Astrocyte of the hippocampus (primary cell): ENCODE measurements around the gene PEX1.
"Not testable (repeated sequence)": the region's sequence is repeated elsewhere in the genome, so short reads cannot be mapped to it uniquely, and the experiment has no call there.

ENCODE experiments used
- DNase-seq: peaks from one replicate; pipeline ENCODE4 v3.0.0; 2011; ENCODE audit warnings: low read depth, low spot score

The PEX1 gene

GRCh38 chr7:92504563-92504962 lies 23.8 kb downstream of the PEX1 start:
- no peak for DNase-seq

- DNase-seq = no peak
These were observed 24.6 kb downstream of the PEX1 start for GRCh38 chr7:92503767-92504166.

- DNase-seq = no peak
These were observed 29.8 kb downstream of the PEX1 start for GRCh38 chr7:92498557-92498956.

GRCh38 chr7:92496876-92497275 lies 31.4 kb downstream of the PEX1 start:
- DNase-seq = peak; percentile 27

- DNase-seq = peak; percentile 44
These were observed 38.7 kb downstream of the PEX1 start for GRCh38 chr7:92489634-92490033.

- DNase-seq = no peak
These were observed 40.5 kb downstream of the PEX1 start for GRCh38 chr7:92487804-92488203.

GRCh38 chr7:92485974-92486373 lies 42.3 kb downstream of the PEX1 start:
- no peak for DNase-seq

- DNase-seq = no peak
These were observed 42.9 kb downstream of the PEX1 start for GRCh38 chr7:92485267-92485892.

- DNase-seq = not testable (repeated sequence)
These were observed 44.1 kb downstream of the PEX1 start for GRCh38 chr7:92484226-92484625.

GRCh38 chr7:92483624-92484023 lies 44.7 kb downstream of the PEX1 start:
- not testable (repeated sequence) for DNase-seq

GRCh38 chr7:92479146-92479545 lies 49.2 kb downstream of the PEX1 start:
- not testable (repeated sequence) for DNase-seq

- DNase-seq = no peak
These were observed 49.6 kb downstream of the PEX1 start for GRCh38 chr7:92478711-92479110.

- no peak for DNase-seq
These were observed 50.2 kb downstream of the PEX1 start for GRCh38 chr7:92478095-92478494.

- not testable (repeated sequence) for DNase-seq
These were observed 50.6 kb downstream of the PEX1 start, which contains the start of gene ERVW-1 for GRCh38 chr7:92477681-92478080. ERVW-1 (minus strand) TSS chr7:92477946; CDS start chr7:92470381, 7,565 bp downstream.

- DNase-seq = not testable (repeated sequence)
These were observed 52.3 kb downstream of the PEX1 start for GRCh38 chr7:92475851-92476590.

- not testable (repeated sequence) for DNase-seq
These were observed 53.0 kb downstream of the PEX1 start for GRCh38 chr7:92475261-92475770.

- DNase-seq = not testable (repeated sequence)
These were observed 54.3 kb downstream of the PEX1 start for GRCh38 chr7:92473989-92474388.

- DNase-seq = not testable (repeated sequence)
These were observed 59.7 kb downstream of the PEX1 start for GRCh38 chr7:92468589-92468988.

GRCh38 chr7:92466682-92467081 lies 61.6 kb downstream of the PEX1 start:
- DNase-seq = no peak

GRCh38 chr7:92464515-92464914 lies 63.8 kb downstream of the PEX1 start:
- DNase-seq = no peak

- DNase-seq = no peak
These were observed 65.8 kb downstream of the PEX1 start for GRCh38 chr7:92462560-92462959.

GRCh38 chr7:92461027-92462003 lies 67.0 kb downstream of the PEX1 start:
- peak; percentile 60 for DNase-seq
